SK-N-SH (cell line): ENCODE measurements around the gene EIF4G2.

Experiments used
- JUND ChIP-seq: IDR thresholded peaks from 2 replicates; pipeline ENCODE4 v1.4.0; 2012
- POLR2AphosphoS5 ChIP-seq: IDR thresholded peaks from 2 replicates; pipeline ENCODE4 v1.6.1; 2012; ENCODE audit warnings: low read depth, low read length
- RAD21 ChIP-seq: IDR thresholded peaks from 2 replicates; pipeline ENCODE4 v1.6.1; 2012; ENCODE audit warnings: mild to moderate bottlenecking, low read length
- RCOR1 ChIP-seq: fragments of 150-350 bp; IDR thresholded peaks from 2 replicates; pipeline ENCODE4 v1.6.1; 2017; ENCODE audit warnings: antibody characterized with exemption, low read length
- TF ChIP-seq, protein P1 (sequence below): fragments of 200-600 bp; sonication (generic); IDR thresholded peaks from 2 replicates; pipeline ENCODE4 v1.6.1; 2017; ENCODE audit warnings: antibody characterized with exemption, mild to moderate bottlenecking, moderate library complexity
- TF ChIP-seq, protein P2 (sequence below): fragments of 150-350 bp; IDR thresholded peaks from 2 replicates; pipeline ENCODE4 v1.6.1; 2017; ENCODE audit warnings: antibody characterized with exemption, low read length, low read depth, borderline replicate concordance
- TF ChIP-seq, protein P3 (sequence below): IDR thresholded peaks from 2 replicates; pipeline ENCODE4 v1.4.0; 2012; ENCODE audit warnings: low read depth
- TF ChIP-seq, protein P4 (sequence below): IDR thresholded peaks from 2 replicates; pipeline ENCODE4 v1.6.1; 2012; ENCODE audit warnings: mild to moderate bottlenecking, low read depth, low read length, moderate library complexity

DNA sequence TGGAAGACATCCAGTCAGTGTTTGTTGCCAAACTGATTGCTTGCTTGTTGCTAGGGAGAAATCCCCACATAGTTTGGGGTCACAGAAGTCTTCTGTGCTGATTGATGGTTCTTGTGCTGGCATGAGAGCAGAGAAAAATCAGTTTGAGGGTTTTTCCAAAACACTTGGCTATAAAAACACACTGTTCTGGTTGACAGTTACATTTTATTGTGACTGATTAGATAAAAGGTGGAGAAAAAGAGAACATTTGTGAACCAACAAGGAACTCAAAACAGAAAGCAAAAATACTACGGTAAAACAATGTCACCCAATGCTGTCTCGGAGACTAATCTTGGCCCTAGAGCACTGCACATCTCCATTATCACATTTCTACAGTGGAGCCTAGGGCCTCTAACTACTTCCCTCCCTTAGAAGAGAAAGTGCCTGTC is 14.4 kb upstream of the EIF4G2 start:
- TF ChIP-seq JUND (no peak), POLR2AphosphoS5 (no peak), RAD21 (no peak), RCOR1 (no peak)
- TF ChIP-seq, protein P1, sequence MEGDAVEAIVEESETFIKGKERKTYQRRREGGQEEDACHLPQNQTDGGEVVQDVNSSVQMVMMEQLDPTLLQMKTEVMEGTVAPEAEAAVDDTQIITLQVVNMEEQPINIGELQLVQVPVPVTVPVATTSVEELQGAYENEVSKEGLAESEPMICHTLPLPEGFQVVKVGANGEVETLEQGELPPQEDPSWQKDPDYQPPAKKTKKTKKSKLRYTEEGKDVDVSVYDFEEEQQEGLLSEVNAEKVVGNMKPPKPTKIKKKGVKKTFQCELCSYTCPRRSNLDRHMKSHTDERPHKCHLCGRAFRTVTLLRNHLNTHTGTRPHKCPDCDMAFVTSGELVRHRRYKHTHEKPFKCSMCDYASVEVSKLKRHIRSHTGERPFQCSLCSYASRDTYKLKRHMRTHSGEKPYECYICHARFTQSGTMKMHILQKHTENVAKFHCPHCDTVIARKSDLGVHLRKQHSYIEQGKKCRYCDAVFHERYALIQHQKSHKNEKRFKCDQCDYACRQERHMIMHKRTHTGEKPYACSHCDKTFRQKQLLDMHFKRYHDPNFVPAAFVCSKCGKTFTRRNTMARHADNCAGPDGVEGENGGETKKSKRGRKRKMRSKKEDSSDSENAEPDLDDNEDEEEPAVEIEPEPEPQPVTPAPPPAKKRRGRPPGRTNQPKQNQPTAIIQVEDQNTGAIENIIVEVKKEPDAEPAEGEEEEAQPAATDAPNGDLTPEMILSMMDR = no peak
- TF ChIP-seq, protein P2, sequence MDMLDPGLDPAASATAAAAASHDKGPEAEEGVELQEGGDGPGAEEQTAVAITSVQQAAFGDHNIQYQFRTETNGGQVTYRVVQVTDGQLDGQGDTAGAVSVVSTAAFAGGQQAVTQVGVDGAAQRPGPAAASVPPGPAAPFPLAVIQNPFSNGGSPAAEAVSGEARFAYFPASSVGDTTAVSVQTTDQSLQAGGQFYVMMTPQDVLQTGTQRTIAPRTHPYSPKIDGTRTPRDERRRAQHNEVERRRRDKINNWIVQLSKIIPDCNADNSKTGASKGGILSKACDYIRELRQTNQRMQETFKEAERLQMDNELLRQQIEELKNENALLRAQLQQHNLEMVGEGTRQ = no peak
- TF ChIP-seq, protein P3, sequence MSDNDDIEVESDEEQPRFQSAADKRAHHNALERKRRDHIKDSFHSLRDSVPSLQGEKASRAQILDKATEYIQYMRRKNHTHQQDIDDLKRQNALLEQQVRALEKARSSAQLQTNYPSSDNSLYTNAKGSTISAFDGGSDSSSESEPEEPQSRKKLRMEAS = no peak
- TF ChIP-seq, protein P4, sequence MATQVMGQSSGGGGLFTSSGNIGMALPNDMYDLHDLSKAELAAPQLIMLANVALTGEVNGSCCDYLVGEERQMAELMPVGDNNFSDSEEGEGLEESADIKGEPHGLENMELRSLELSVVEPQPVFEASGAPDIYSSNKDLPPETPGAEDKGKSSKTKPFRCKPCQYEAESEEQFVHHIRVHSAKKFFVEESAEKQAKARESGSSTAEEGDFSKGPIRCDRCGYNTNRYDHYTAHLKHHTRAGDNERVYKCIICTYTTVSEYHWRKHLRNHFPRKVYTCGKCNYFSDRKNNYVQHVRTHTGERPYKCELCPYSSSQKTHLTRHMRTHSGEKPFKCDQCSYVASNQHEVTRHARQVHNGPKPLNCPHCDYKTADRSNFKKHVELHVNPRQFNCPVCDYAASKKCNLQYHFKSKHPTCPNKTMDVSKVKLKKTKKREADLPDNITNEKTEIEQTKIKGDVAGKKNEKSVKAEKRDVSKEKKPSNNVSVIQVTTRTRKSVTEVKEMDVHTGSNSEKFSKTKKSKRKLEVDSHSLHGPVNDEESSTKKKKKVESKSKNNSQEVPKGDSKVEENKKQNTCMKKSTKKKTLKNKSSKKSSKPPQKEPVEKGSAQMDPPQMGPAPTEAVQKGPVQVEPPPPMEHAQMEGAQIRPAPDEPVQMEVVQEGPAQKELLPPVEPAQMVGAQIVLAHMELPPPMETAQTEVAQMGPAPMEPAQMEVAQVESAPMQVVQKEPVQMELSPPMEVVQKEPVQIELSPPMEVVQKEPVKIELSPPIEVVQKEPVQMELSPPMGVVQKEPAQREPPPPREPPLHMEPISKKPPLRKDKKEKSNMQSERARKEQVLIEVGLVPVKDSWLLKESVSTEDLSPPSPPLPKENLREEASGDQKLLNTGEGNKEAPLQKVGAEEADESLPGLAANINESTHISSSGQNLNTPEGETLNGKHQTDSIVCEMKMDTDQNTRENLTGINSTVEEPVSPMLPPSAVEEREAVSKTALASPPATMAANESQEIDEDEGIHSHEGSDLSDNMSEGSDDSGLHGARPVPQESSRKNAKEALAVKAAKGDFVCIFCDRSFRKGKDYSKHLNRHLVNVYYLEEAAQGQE = no peak
